ENCODE measurements around the gene SERPIND1. TPM values are rescaled to one million over a fixed set of nuclear protein-coding genes. Genes with fewer than 3 reads are reported as not detected.

SERPIND1 gene
- total RNA-seq, 5 donors from 2014 or later (not counting 1 experiment from before 2014, with no cell fraction given), result 0.16 to 0.30 (median 0.26) TPM; not detected in 2

Other genes starting within 250 kb of the SERPIND1 start
- 100 to 1,000 TPM; 135 to 187 (median 143) TPM for gene PI4KA, start 84.7 kb downstream of the SERPIND1 start, total RNA-seq
- 10 to 100 TPM; 15.8 to 26.2 (median 23.3) TPM for gene SNAP29, start 84.9 kb downstream of the SERPIND1 start, total RNA-seq
- 10 to 100 TPM; 41.7 to 87.7 (median 85.4) TPM for gene CRKL, start 143.3 kb downstream of the SERPIND1 start, total RNA-seq
- 1 to 10 TPM in 2 of 5 donors, under 1 TPM in 3; 0.33 to 1.7 (median 0.66) TPM for gene AIFM3, start 193.1 kb downstream of the SERPIND1 start, total RNA-seq
- 100 to 1,000 TPM in 3 of 5 donors, 10 to 100 TPM in 2; 57.1 to 118 (median 105) TPM for gene LZTR1, start 208.2 kb downstream of the SERPIND1 start, total RNA-seq
- 10 to 100 TPM; 46.4 to 61.1 (median 56.8) TPM for gene THAP7, start 228.0 kb downstream of the SERPIND1 start, total RNA-seq
- gene P2RX6, start 241.1 kb downstream of the SERPIND1 start, total RNA-seq, result 1 to 10 TPM in 3 of 5 donors, under 1 TPM in 2; 0.29 to 1.6 (median 1.0) TPM

Data from T-cell (primary cell).